ENCODE data around the gene RAP2C. TPM values are rescaled to one million over a fixed set of nuclear protein-coding genes. Genes with fewer than 3 reads are reported as not detected.

RAP2C gene
- total RNA-seq, 1 donor: 24.4 TPM

DNA sequence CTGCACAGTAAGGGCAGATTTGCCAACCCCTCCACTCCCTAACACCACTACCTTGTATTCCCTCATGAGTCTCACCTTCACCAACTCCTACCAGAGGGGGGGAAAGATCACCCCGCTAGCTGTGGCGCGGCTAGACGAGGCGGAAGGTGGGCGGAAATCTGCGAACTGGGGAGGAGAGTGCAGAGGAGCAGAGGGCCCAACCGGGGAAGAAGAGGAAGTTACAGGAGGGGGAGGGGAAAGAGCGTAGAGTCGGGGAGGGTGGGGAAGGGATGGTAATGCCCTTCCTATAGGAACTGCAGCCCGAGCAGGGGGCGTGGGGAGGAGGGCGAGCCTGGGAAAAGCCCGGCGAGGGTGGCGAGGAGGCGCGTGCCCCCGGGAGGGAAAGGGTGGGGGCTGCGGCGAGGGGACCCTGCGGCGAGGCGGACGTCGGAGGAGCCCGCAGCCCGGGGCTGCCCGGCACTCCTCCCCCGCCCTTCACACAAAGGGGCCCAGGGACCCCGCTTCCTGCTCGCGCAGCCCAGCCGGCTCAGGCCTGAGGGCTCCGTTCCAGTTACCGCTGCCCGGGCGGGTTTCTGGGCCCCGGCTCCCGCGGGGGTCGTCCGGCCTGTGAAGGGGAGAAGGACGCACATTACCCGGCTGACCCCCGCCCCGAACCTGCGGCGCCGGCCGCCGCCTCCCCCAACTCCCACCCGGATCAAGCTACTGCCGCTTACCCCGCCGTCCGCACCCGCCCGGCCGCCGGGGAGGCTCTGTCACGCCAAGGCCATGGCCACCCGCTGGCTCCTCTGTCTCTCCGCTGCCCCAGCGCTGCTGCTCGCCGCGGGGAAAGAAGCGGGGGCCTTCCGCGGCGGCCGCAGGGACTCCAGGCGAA, 1.8 kb downstream of the RAP2C start:
- peak; percentile 74 for DNase-seq (ENCODE audit: low read depth)
- TF ChIP-seq, protein P1, sequence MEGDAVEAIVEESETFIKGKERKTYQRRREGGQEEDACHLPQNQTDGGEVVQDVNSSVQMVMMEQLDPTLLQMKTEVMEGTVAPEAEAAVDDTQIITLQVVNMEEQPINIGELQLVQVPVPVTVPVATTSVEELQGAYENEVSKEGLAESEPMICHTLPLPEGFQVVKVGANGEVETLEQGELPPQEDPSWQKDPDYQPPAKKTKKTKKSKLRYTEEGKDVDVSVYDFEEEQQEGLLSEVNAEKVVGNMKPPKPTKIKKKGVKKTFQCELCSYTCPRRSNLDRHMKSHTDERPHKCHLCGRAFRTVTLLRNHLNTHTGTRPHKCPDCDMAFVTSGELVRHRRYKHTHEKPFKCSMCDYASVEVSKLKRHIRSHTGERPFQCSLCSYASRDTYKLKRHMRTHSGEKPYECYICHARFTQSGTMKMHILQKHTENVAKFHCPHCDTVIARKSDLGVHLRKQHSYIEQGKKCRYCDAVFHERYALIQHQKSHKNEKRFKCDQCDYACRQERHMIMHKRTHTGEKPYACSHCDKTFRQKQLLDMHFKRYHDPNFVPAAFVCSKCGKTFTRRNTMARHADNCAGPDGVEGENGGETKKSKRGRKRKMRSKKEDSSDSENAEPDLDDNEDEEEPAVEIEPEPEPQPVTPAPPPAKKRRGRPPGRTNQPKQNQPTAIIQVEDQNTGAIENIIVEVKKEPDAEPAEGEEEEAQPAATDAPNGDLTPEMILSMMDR (IDR thresholded peaks at IDR 0.05; ENCODE audit: insufficient read depth, low read length): no peak
- peak overlapping the region; percentile 72 for H3K4me3 ChIP-seq (ENCODE audit: low read depth, low read length)

DNA sequence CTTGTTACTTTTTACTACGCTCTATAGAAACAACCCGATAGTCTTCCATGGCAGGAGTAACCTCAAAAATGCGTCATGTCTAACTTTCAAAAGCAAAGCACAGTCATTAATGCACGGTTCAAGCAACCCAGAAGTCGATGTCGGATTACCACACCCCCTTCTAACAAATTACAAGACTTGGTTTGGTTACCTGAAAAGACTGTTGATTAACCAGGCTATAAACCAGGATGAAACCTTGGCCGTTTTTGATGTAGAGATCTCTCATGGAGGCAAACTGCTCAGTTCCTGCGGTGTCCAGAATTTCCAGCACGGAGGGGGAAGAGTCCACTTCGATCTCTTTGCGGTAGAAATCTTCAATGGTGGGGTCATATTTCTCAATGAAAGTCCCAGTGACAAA, 2.4 kb downstream of the RAP2C start:
- TF ChIP-seq, protein P1 (IDR thresholded peaks at IDR 0.05; ENCODE audit: insufficient read depth, low read length): no peak
- peak overlapping the region; percentile 72 for H3K4me3 ChIP-seq (ENCODE audit: low read depth, low read length)
- peak; percentile 23 for DNase-seq (ENCODE audit: low read depth)

DNA sequence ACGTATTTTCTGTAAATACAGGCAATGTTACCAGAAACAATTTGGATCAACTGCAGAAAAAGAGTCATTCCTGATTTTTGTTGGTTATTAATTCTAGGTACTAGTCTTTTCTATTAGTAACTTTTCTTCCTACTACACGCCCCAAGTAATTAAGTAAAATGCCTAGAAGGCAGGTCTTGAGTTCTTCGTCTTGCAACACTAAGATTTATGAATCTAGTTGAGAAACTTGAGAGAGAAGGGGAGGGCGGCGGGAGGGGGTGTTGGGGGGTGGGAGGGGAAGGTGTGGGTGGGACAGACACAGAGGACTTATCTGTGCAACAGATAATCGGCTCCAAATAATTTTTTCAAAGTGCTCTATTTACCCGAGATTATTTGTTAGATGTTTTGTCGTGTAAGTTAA, 3.0 kb downstream of the RAP2C start:
- peak overlapping the region; percentile 72 for H3K4me3 ChIP-seq (ENCODE audit: low read depth, low read length)
- TF ChIP-seq, protein P1 (IDR thresholded peaks at IDR 0.05; ENCODE audit: insufficient read depth, low read length): no peak
- peak; percentile 13 for DNase-seq (ENCODE audit: low read depth)

DNA sequence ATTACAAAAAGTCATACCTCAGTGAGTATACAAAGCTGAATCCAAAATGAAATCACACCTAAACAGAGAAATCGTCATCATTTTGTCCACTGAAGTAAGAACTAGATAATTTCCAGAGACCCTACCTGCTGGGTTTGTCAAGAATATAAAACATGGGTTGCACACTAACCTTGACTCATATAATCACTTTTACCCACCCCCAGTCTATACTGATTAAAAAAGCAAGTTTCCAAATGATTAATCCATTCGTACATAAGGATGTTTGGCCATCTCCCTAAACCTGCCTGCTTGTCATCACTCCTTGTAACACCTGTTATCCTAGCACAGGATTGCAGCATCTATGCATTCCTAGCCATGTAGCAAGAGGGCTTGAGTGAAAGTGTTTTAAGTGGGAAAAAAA, 4.7 kb downstream of the RAP2C start:
- H3K4me3 ChIP-seq (ENCODE audit: low read depth, low read length): no peak overlapping the region
- TF ChIP-seq, protein P1 (IDR thresholded peaks at IDR 0.05; ENCODE audit: insufficient read depth, low read length): no peak
- DNase-seq (ENCODE audit: low read depth): no peak

DNA sequence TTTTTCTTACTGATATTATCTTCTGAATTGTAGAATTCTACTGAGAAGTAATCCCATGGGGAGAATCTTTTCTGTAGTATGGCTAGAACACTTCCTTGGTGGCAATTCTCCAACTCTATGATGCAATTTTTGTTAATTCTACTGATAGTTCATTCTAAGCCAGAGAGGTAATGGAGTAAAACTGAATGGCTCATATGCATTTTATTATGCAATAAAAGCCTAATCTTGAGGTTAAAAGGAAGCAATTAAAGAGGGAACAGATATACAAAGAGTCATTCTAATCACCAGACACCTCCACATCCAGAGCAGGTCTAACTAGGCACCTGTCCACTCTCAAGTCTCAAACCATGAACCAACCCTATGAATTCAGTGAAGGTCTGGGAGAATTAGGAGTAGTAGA, 9.7 kb downstream of the RAP2C start:
- TF ChIP-seq, protein P1 (IDR thresholded peaks at IDR 0.05; ENCODE audit: insufficient read depth, low read length): no peak
- H3K4me3 ChIP-seq (ENCODE audit: low read depth, low read length): no peak overlapping the region
- peak; percentile 74 for DNase-seq (ENCODE audit: low read depth)

DNA sequence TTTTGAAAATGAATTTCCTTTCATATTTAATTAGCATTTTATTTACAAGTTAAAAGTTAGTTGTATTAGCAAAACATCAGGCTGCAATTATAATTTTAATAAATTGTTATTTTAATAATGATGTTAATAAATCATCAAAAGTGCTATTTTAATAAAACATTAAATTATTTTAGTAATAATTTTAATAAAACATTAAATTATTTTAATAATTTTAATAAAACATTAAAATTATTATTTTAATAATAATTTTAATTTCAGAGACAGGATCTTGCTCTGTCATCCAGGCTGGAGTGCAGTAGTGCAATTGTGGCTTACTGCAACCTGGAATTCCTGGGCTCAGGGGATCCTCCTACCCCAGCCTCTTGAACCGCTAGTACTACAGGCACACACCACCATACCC, 10.8 kb downstream of the RAP2C start:
- H3K4me3 ChIP-seq (ENCODE audit: low read depth, low read length): no peak overlapping the region
- TF ChIP-seq, protein P1 (IDR thresholded peaks at IDR 0.05; ENCODE audit: insufficient read depth, low read length): no peak
- DNase-seq (ENCODE audit: low read depth): no peak

All from fibroblast of the aortic adventitia (primary cell).